ENCODE data around the gene HERC3. TPM values are rescaled to one million over a fixed set of nuclear protein-coding genes. Genes with fewer than 3 reads are reported as not detected.

Gene HERC3
- total and polyA plus RNA-seq, 12 donors, result 3.4 to 40.1 (median 26.5) TPM

GRCh38 chr4:88659890-88660208, 67.6 kb downstream of the HERC3 start:
- intact Hi-C loops (cut with DNase I), result loop anchor here (5.0 to 10.0 kb wide), 4 partner anchors 55 to 133 kb away; partner anchors contain the start of gene HERC3 (in 1 of the 2)
- Histone ChIP-seq H3K4me1 (replicated peaks in 1 of 2) (peaks cover 0 to 4% of the 10 kb centered on the region in 2 donors), H3K27me3 (no peaks in the 10 kb centered on the region), H3K9me3 (replicated peaks in 1 of 3) (no peaks in the 10 kb centered on the region), H3K4me3 (no peak overlapping the region), H3K27ac (no peak overlapping the region), H3K36me3 (replicated peaks in 1 of 2) (peaks cover 0 to 4% of the 10 kb centered on the region in 2 donors)
- DNase-seq, result no peak
- TF ChIP-seq POLR2A (IDR thresholded peaks at IDR 0.05), result no peak
- TF ChIP-seq CTCF (IDR thresholded peaks at IDR 0.05), result no peak

DNA sequence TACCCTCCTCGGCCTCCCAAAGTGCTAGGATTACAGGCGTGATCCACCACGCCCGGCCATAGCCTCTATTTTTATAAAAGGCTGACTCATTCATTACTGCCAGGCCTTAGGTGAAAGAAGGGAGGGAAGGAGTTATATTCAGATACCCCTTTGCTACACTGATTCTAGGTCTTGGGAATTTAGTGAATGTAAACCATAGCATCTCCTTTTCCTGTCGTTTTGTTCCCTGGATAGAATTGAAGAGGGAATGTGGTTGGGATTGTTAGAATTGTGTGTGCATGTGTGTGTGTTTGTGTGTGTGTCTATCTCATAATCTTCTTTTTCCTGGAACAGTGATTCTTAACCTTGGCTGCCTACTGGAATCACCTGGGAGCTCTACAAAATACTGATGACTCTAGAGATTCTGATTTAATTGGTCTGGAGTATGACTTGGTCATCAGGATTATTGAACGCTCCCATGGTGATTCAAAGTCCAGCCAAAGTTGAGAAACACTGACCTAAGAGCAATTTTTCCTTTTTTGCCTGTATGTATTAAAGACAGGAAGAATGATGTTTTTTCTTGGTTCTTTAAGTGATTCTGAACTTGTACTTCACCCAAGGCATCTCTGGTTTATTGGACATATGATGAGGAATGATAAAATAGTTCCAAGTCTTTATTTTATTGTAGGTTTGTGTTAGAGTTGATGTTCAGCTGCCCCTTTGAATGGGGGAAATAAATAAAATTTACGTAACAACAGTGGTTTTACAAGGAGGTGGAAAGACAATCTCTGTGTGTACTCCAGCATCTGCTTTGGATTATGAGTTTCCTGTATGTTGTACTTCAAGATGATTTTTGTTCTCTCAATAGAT, 68.4 kb downstream of the HERC3 start:
- TF ChIP-seq CTCF (IDR thresholded peaks at IDR 0.05) (no peak), POLR2A (IDR thresholded peaks at IDR 0.05) (no peak)

DNA sequence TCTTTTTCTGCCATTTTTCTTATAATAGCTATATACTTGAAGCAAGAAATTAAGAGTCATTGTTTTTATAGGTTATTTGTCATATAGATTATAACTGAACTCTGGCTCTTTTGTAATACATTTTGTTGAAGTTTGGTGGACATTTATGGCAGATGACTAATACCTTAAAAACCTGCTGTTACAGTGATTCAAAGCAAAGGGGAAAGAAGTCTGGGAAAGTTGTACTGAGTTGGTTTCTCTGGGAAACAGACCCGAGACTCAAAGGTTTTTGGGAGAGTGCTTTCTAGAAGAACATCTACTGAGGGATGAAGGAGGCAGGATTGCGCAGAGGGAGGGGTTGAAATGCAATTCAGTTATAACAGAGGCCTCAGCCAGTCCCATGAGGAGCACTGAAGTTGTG, 69.5 kb downstream of the HERC3 start:
- Histone ChIP-seq H3K27me3 (no peaks in the 10 kb centered on the region), H3K4me1 (replicated peaks in 1 of 2) (peaks cover 0 to 4% of the 10 kb centered on the region in 2 donors), H3K4me3 (no peak overlapping the region), H3K36me3 (replicated peaks in 1 of 2) (no peaks in the 10 kb centered on the region), H3K9me3 (replicated peaks in 1 of 3) (no peaks in the 10 kb centered on the region), H3K27ac (no peak overlapping the region)
- TF ChIP-seq CTCF (IDR thresholded peaks at IDR 0.05) (no peak), POLR2A (IDR thresholded peaks at IDR 0.05) (no peak)
- intact Hi-C loops (cut with DNase I), result no loop called here
- no peak for DNase-seq
- WGBS, 4 donors, result 79 to 94% (median 86%) methylated on average over 2 of the region's 2 CpGs

More for the DNA sequence above, 68.4 kb downstream of the HERC3 start:
- H3K27ac ChIP-seq, result no peak overlapping the region
- intact Hi-C loops (cut with DNase I), result no loop called here
- H3K27me3 ChIP-seq, result no peaks in the 10 kb centered on the region
- H3K36me3 ChIP-seq (replicated peaks in 1 of 2), result no peaks in the 10 kb centered on the region
- no peak overlapping the region for H3K4me3 ChIP-seq
- no peak for DNase-seq
- WGBS, 4 donors, result 81 to 93% (median 90%) methylated on average over 7 of the region's 7 CpGs
- H3K9me3 ChIP-seq (replicated peaks in 1 of 3), result no peaks in the 10 kb centered on the region
- peaks cover 0 to 4% of the 10 kb centered on the region in 2 donors for H3K4me1 ChIP-seq (replicated peaks in 1 of 2)

- Histone ChIP-seq H3K9me3 (replicated peaks in 1 of 3) (no peaks in the 10 kb centered on the region), H3K4me3 (no peak overlapping the region), H3K4me1 (replicated peaks in 1 of 2) (no peaks in the 10 kb centered on the region), H3K36me3 (replicated peaks in 1 of 2) (peaks cover 0 to 27% of the 10 kb centered on the region in 2 donors), H3K27me3 (no peaks in the 10 kb centered on the region), H3K27ac (no peak overlapping the region)
- intact Hi-C loops (cut with DNase I), result no loop called here
- peak; percentile 27 to 58 (median 37) for TF ChIP-seq CTCF (IDR thresholded peaks at IDR 0.05)
- TF ChIP-seq POLR2A (IDR thresholded peaks at IDR 0.05), result no peak
- DNase-seq, result peak in 2 of 7 donors; percentile 27 to 31
- WGBS, 4 donors, result 66 to 69% (median 68%) methylated on average over 5 of the region's 5 CpGs
These were observed 80.7 kb downstream of the HERC3 start for GRCh38 chr4:88672987-88673386.
